ENCODE results near the gene PRSS8. TPM values are rescaled to one million over a fixed set of nuclear protein-coding genes. Genes with fewer than 3 reads are reported as not detected.
"Not testable (repeated sequence)": the region's sequence is repeated elsewhere in the genome, so short reads cannot be mapped to it uniquely, and the experiment has no call there.

Gene PRSS8
- total RNA-seq, 1 experiment from 2014 or later = 0.15 TPM

- peak; percentile 26 for ATAC-seq
- in situ Hi-C loops (cut with HindIII; ENCODE audit: low pct_unique_long_range_greater_than_20kb, low sequenced_read_pairs) (no loop called here), intact Hi-C loops (cut with micrococcal nuclease; ENCODE audit: unreplicated experiment) (no loop called here)
- H3K36me3 ChIP-seq (ENCODE audit: control insufficient read depth, insufficient read depth, low read length) = peaks cover 21% of the 10 kb centered on the region
- no peak for DNase-seq (ENCODE audit: low read depth, low spot score)
- H3K4me1 ChIP-seq (ENCODE audit: control insufficient read depth, insufficient read depth, low read length) = peaks cover 16% of the 10 kb centered on the region
- no peaks in the 10 kb centered on the region for H3K27me3 ChIP-seq (ENCODE audit: control insufficient read depth, insufficient read depth, low read length)
- no peaks in the 10 kb centered on the region for H3K9me3 ChIP-seq (ENCODE audit: control insufficient read depth, insufficient read depth, low read depth, low read length)
- POLR2A ChIA-PET = interaction anchor here (1.1 to 1.7 kb wide), 4 partner anchors 10 to 62 kb away, joined by 4 to 9 read pairs (median 6); partner anchors contain the start of gene KAT8
- TF ChIP-seq SIN3A (IDR thresholded peaks at IDR 0.05; ENCODE audit: borderline replicate concordance, insufficient read depth, low read depth, low read length) (no peak), CTCF (IDR thresholded peaks at IDR 0.05) (no peak), TCF7L2 (IDR thresholded peaks at IDR 0.05; ENCODE audit: low read depth, low read length) (no peak), POLR2AphosphoS5 (IDR thresholded peaks at IDR 0.05; ENCODE audit: low read depth, low read length) (no peak)
- TF ChIP-seq, protein P1, sequence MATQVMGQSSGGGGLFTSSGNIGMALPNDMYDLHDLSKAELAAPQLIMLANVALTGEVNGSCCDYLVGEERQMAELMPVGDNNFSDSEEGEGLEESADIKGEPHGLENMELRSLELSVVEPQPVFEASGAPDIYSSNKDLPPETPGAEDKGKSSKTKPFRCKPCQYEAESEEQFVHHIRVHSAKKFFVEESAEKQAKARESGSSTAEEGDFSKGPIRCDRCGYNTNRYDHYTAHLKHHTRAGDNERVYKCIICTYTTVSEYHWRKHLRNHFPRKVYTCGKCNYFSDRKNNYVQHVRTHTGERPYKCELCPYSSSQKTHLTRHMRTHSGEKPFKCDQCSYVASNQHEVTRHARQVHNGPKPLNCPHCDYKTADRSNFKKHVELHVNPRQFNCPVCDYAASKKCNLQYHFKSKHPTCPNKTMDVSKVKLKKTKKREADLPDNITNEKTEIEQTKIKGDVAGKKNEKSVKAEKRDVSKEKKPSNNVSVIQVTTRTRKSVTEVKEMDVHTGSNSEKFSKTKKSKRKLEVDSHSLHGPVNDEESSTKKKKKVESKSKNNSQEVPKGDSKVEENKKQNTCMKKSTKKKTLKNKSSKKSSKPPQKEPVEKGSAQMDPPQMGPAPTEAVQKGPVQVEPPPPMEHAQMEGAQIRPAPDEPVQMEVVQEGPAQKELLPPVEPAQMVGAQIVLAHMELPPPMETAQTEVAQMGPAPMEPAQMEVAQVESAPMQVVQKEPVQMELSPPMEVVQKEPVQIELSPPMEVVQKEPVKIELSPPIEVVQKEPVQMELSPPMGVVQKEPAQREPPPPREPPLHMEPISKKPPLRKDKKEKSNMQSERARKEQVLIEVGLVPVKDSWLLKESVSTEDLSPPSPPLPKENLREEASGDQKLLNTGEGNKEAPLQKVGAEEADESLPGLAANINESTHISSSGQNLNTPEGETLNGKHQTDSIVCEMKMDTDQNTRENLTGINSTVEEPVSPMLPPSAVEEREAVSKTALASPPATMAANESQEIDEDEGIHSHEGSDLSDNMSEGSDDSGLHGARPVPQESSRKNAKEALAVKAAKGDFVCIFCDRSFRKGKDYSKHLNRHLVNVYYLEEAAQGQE (IDR thresholded peaks at IDR 0.05; ENCODE audit: insufficient read depth in 1 of 2, low read depth in 2 of 2, low read length in 1 of 2) = no peak
- no TSS peak for BruUV-seq (replicated peaks)
- H3K4me3 ChIP-seq (ENCODE audit: low read depth in 2 of 2, low read length in 2 of 2) = peak overlapping the region; percentile 60 to 99
- CTCF ChIA-PET = no interaction called here
- H3K27ac ChIP-seq (ENCODE audit: low read length) = peak overlapping the region; percentile 97
These were observed 43.8 kb upstream of the PRSS8 start for GRCh38 chr16:31179219-31179746.

GRCh38 chr16:31177136-31177535 lies 41.6 kb upstream of the PRSS8 start:
- no peak for TF ChIP-seq TCF7L2 (IDR thresholded peaks at IDR 0.05; ENCODE audit: low read depth, low read length)
- TF ChIP-seq SIN3A (IDR thresholded peaks at IDR 0.05; ENCODE audit: borderline replicate concordance, insufficient read depth, low read depth, low read length) = no peak
- TF ChIP-seq POLR2AphosphoS5 (IDR thresholded peaks at IDR 0.05; ENCODE audit: low read depth, low read length) = no peak
- ChIA-PET CTCF (no interaction called here), POLR2A (no interaction called here)
- Histone ChIP-seq H3K36me3 (ENCODE audit: control insufficient read depth, insufficient read depth, low read length) (peaks cover 7% of the 10 kb centered on the region; the same call in 1 of the 2 replicates), H3K27me3 (ENCODE audit: control insufficient read depth, insufficient read depth, low read length) (no peaks in the 10 kb centered on the region), H3K4me1 (ENCODE audit: control insufficient read depth, insufficient read depth, low read length) (0 out of 2 replicates have a peak, but pooled peaks cover 3% of the 10 kb centered on the region), H3K9me3 (ENCODE audit: control insufficient read depth, insufficient read depth, low read depth, low read length) (no peaks in the 10 kb centered on the region), H3K4me3 (ENCODE audit: low read depth in 2 of 2, low read length in 2 of 2) (no peak overlapping the region), H3K27ac (ENCODE audit: low read length) (no peak overlapping the region)
- BruUV-seq (replicated peaks) = no TSS peak
- in situ Hi-C loops (cut with HindIII; ENCODE audit: low pct_unique_long_range_greater_than_20kb, low sequenced_read_pairs) = no loop called here
- DNase-seq (ENCODE audit: low read depth, low spot score) (no peak), ATAC-seq (no peak)
- intact Hi-C loops (cut with micrococcal nuclease; ENCODE audit: unreplicated experiment) = no loop called here

GRCh38 chr16:31170048-31170447 lies 34.5 kb upstream of the PRSS8 start:
- H3K36me3 ChIP-seq (ENCODE audit: control insufficient read depth, insufficient read depth, low read length); POLR2A ChIA-PET; H3K4me3 ChIP-seq (ENCODE audit: low read depth in 2 of 2, low read length in 2 of 2); BruUV-seq (replicated peaks); H3K27me3 ChIP-seq (ENCODE audit: control insufficient read depth, insufficient read depth, low read length); intact Hi-C loops (cut with micrococcal nuclease; ENCODE audit: unreplicated experiment); DNase-seq (ENCODE audit: low read depth, low spot score); in situ Hi-C loops (cut with HindIII; ENCODE audit: low pct_unique_long_range_greater_than_20kb, low sequenced_read_pairs); H3K9me3 ChIP-seq (ENCODE audit: control insufficient read depth, insufficient read depth, low read depth, low read length); CTCF ChIA-PET; H3K4me1 ChIP-seq (ENCODE audit: control insufficient read depth, insufficient read depth, low read length); H3K27ac ChIP-seq (ENCODE audit: low read length): not testable (repeated sequence)
- 0 out of 2 replicates have a peak, but pooled peaks have one; percentile 42 for ATAC-seq

Measured in Panc1 (cell line).